ENCODE data around the gene ADAT3. TPM values are rescaled to one million over a fixed set of nuclear protein-coding genes. Genes with fewer than 3 reads are reported as not detected.

Gene ADAT3
- polyA plus RNA-seq, 1 donor from 2014 or later = 7.4 TPM

- H3K27me3 Mint-ChIP-seq = no peaks in the 10 kb centered on the region
- no peaks in the 10 kb centered on the region for H3K36me3 Mint-ChIP-seq
- H3K27ac Mint-ChIP-seq = peak overlapping the region in 1 of 3 donors; percentile 35
- peaks cover 0 to 9% (median 4%) of the 10 kb centered on the region in 3 donors for H3K4me1 Mint-ChIP-seq
- H3K4me3 Mint-ChIP-seq = no peak overlapping the region
- no peaks in the 10 kb centered on the region for H3K9me3 Mint-ChIP-seq
Measured at GRCh38 chr19:1955171-1956121, 50.2 kb downstream of the ADAT3 start.

- Mint-ChIP-seq H3K9me3 (no peaks in the 10 kb centered on the region), H3K4me1 (peaks cover 0 to 9% (median 5%) of the 10 kb centered on the region in 3 donors), H3K27ac (no peak overlapping the region), H3K27me3 (no peaks in the 10 kb centered on the region), H3K36me3 (no peaks in the 10 kb centered on the region), H3K4me3 (no peak overlapping the region)
Measured at GRCh38 chr19:1956122-1956494, 50.9 kb downstream of the ADAT3 start.

GRCh38 chr19:1956868-1957492 lies 51.8 kb downstream of the ADAT3 start:
- Mint-ChIP-seq H3K27ac (no peak overlapping the region), H3K4me1 (peaks cover 0 to 12% (median 5%) of the 10 kb centered on the region in 3 donors), H3K36me3 (no peaks in the 10 kb centered on the region), H3K27me3 (no peaks in the 10 kb centered on the region), H3K9me3 (no peaks in the 10 kb centered on the region), H3K4me3 (no peak overlapping the region)

- Mint-ChIP-seq H3K9me3 (no peaks in the 10 kb centered on the region), H3K36me3 (no peaks in the 10 kb centered on the region), H3K4me1 (peaks cover 0 to 10% (median 5%) of the 10 kb centered on the region in 3 donors), H3K27me3 (no peaks in the 10 kb centered on the region), H3K27ac (no peak overlapping the region), H3K4me3 (peak overlapping the region in 1 of 4 donors; percentile 8)
Measured at GRCh38 chr19:1957562-1958248, 52.5 kb downstream of the ADAT3 start.

GRCh38 chr19:1959928-1960589 lies 54.9 kb downstream of the ADAT3 start:
- Mint-ChIP-seq H3K4me3 (peak overlapping the region in 1 of 4 donors; percentile 41), H3K27me3 (no peaks in the 10 kb centered on the region), H3K36me3 (no peaks in the 10 kb centered on the region), H3K9me3 (no peaks in the 10 kb centered on the region), H3K27ac (peak overlapping the region; percentile 60 to 91 (median 78)), H3K4me1 (peaks cover 0 to 10% (median 5%) of the 10 kb centered on the region in 3 donors)

GRCh38 chr19:1961000-1961883 lies 56.0 kb downstream of the ADAT3 start:
- H3K9me3 Mint-ChIP-seq = no peaks in the 10 kb centered on the region

GRCh38 chr19:1962674-1963073 lies 57.5 kb downstream of the ADAT3 start:
- H3K4me3 Mint-ChIP-seq = no peak overlapping the region

More at GRCh38 chr19:1961000-1961883, 56.0 kb downstream of the ADAT3 start:
- Mint-ChIP-seq H3K36me3 (no peaks in the 10 kb centered on the region), H3K27ac (peak overlapping the region; percentile 60 to 91 (median 78)), H3K27me3 (no peaks in the 10 kb centered on the region), H3K4me1 (peaks cover 4 to 13% (median 8%) of the 10 kb centered on the region in 3 donors), H3K4me3 (peak overlapping the region in 2 of 4 donors; percentile 32 to 60)

More at GRCh38 chr19:1962674-1963073, 57.5 kb downstream of the ADAT3 start:
- Mint-ChIP-seq H3K4me1 (peaks cover 5 to 18% (median 9%) of the 10 kb centered on the region in 3 donors), H3K9me3 (no peaks in the 10 kb centered on the region), H3K27me3 (no peaks in the 10 kb centered on the region), H3K36me3 (no peaks in the 10 kb centered on the region), H3K27ac (no peak overlapping the region)

Other genes starting within 250 kb of the ADAT3 start
- gene ONECUT3, start 151.9 kb upstream of the ADAT3 start, polyA plus RNA-seq = not detected
- 1.2 TPM for gene ATP8B3, start 93.1 kb upstream of the ADAT3 start, polyA plus RNA-seq
- 13.7 TPM for gene REXO1, start 56.9 kb upstream of the ADAT3 start, polyA plus RNA-seq
- gene KLF16, start 41.8 kb upstream of the ADAT3 start, polyA plus RNA-seq = 1.8 TPM
- 107 TPM for gene ABHD17A, start 19.9 kb upstream of the ADAT3 start, polyA plus RNA-seq
- gene SCAMP4, start within 50 bp of the ADAT3 start, polyA plus RNA-seq = 43.1 TPM
- 28.8 TPM for gene CSNK1G2, start 35.8 kb downstream of the ADAT3 start, polyA plus RNA-seq
- gene BTBD2, start 110.3 kb downstream of the ADAT3 start, polyA plus RNA-seq = 8.2 TPM
- 83.9 TPM for gene MKNK2, start 145.8 kb downstream of the ADAT3 start, polyA plus RNA-seq
- 136 TPM for gene MOB3A, start 190.9 kb downstream of the ADAT3 start, polyA plus RNA-seq
- 0.83 TPM for gene IZUMO4, start 191.5 kb downstream of the ADAT3 start, polyA plus RNA-seq
- 23.7 TPM for gene AP3D1, start 246.2 kb downstream of the ADAT3 start, polyA plus RNA-seq